Stimulated activated CD8-positive, alpha-beta memory T cell treated with anti-CD3 and anti-CD28 coated beads, Interleukin-12 subunit alpha, Interleukin-12 subunit beta, amount 100 ng/mL, for 24 hours (primary cell): ENCODE results near the gene CCHCR1.
"Not testable (repeated sequence)": the region's sequence is repeated elsewhere in the genome, so short reads cannot be mapped to it uniquely, and the experiment has no call there.

ENCODE experiments used
- DNase-seq: peaks from one replicate; pipeline ENCODE4 v3.0.0-alpha.2; 2020; ENCODE audit errors: extremely low read depth

Gene CCHCR1

GRCh38 chr6:31180500-31180899 lies 22.9 kb upstream of the CCHCR1 start:
- no peak for DNase-seq

GRCh38 chr6:31179896-31180295 lies 22.3 kb upstream of the CCHCR1 start:
- no peak for DNase-seq

- no peak for DNase-seq
Measured at GRCh38 chr6:31179042-31179386, 21.4 kb upstream of the CCHCR1 start.

- DNase-seq, result no peak
Measured at GRCh38 chr6:31178143-31179041, 20.8 kb upstream of the CCHCR1 start.

- no peak for DNase-seq
Measured at GRCh38 chr6:31175971-31176370, 18.4 kb upstream of the CCHCR1 start.

- no peak for DNase-seq
Measured at GRCh38 chr6:31174378-31174777, 16.8 kb upstream of the CCHCR1 start.

GRCh38 chr6:31173406-31173805 lies 15.8 kb upstream of the CCHCR1 start:
- no peak for DNase-seq

GRCh38 chr6:31172973-31173384 lies 15.4 kb upstream of the CCHCR1 start:
- no peak for DNase-seq

GRCh38 chr6:31171931-31172905 lies 14.6 kb upstream of the CCHCR1 start:
- DNase-seq, result no peak

- no peak for DNase-seq
Measured at GRCh38 chr6:31170987-31171671, 13.5 kb upstream of the CCHCR1 start.

- DNase-seq, result no peak
Measured at GRCh38 chr6:31170600-31170881, 12.9 kb upstream of the CCHCR1 start, which contains the start of gene POU5F1. POU5F1 (minus strand) TSS chr6:31170682; CDS start chr6:31170620, 62 bp downstream.

GRCh38 chr6:31169858-31170599 lies 12.4 kb upstream of the CCHCR1 start:
- DNase-seq, result not testable (repeated sequence)

GRCh38 chr6:31169123-31169857 lies 11.7 kb upstream of the CCHCR1 start:
- no peak for DNase-seq

GRCh38 chr6:31168606-31169005 lies 11.0 kb upstream of the CCHCR1 start:
- DNase-seq, result no peak

- DNase-seq, result no peak
Measured at GRCh38 chr6:31165986-31166385, 8.4 kb upstream of the CCHCR1 start.

GRCh38 chr6:31165064-31165832 lies 7.6 kb upstream of the CCHCR1 start:
- not testable (repeated sequence) for DNase-seq

GRCh38 chr6:31164475-31165063 lies 7.0 kb upstream of the CCHCR1 start:
- DNase-seq, result not testable (repeated sequence)

- no peak for DNase-seq
Measured at GRCh38 chr6:31163922-31164321, 6.3 kb upstream of the CCHCR1 start.

- DNase-seq, result no peak
Measured at GRCh38 chr6:31162463-31163165, 5.0 kb upstream of the CCHCR1 start.
